Measurements from ENCODE around the gene MACROH2A1. TPM values are rescaled to one million over a fixed set of nuclear protein-coding genes. Genes with fewer than 3 reads are reported as not detected.
A peak's percentile ranks its signal among the peaks of the same experiment; 100 is the strongest.

MACROH2A1 gene
- polyA plus RNA-seq, 4 donors: 154 to 353 (median 210) TPM

- FAIRE-seq: no peak
- H3K4me1 ChIP-seq (ENCODE audit: control insufficient read depth in 3 of 3, insufficient read depth in 2 of 3, low read depth in 1 of 3, low read length in 2 of 3): peaks cover 2 to 43% (median 32%) of the 10 kb centered on the region in 3 donors
Observed at GRCh38 chr5:135391116-135391868, 7.7 kb downstream of the MACROH2A1 start.

GRCh38 chr5:135388860-135389435, 10.1 kb downstream of the MACROH2A1 start:
- Histone ChIP-seq H3K36me3 (ENCODE audit: control insufficient read depth in 3 of 3, insufficient read depth in 2 of 3, low read depth in 1 of 3, low read length in 3 of 3) (peaks cover 0 to 71% (median 3%) of the 10 kb centered on the region in 3 donors), H3K9me3 (ENCODE audit: control insufficient read depth in 2 of 2, insufficient read depth in 1 of 2, low read depth in 1 of 2, low read length in 1 of 2) (no peaks in the 10 kb centered on the region), H3K27me3 (ENCODE audit: control insufficient read depth in 3 of 3, insufficient read depth in 3 of 3, low read length in 3 of 3) (no peaks in the 10 kb centered on the region), H3K4me1 (ENCODE audit: control insufficient read depth in 3 of 3, insufficient read depth in 2 of 3, low read depth in 1 of 3, low read length in 2 of 3) (peaks cover 2 to 30% (median 23%) of the 10 kb centered on the region in 3 donors), H3K27ac (ENCODE audit: low read depth in 1 of 3, low read length in 2 of 3) (no peak overlapping the region), H3K4me3 (ENCODE audit: low read depth in 1 of 3, low read length in 3 of 3) (no peak overlapping the region)
- FAIRE-seq (no peak), DNase-seq (no peak)
- 93 to 95% (median 94%) methylated on average over 16 of the region's 16 CpGs for WGBS, 3 donors

More at GRCh38 chr5:135391116-135391868, 7.7 kb downstream of the MACROH2A1 start:
- no peaks in the 10 kb centered on the region for H3K27me3 ChIP-seq (ENCODE audit: control insufficient read depth in 3 of 3, insufficient read depth in 3 of 3, low read length in 3 of 3)
- no peak overlapping the region for H3K4me3 ChIP-seq (ENCODE audit: low read depth in 1 of 3, low read length in 3 of 3)
- peaks cover 0 to 52% (median 3%) of the 10 kb centered on the region in 3 donors for H3K36me3 ChIP-seq (ENCODE audit: control insufficient read depth in 3 of 3, insufficient read depth in 2 of 3, low read depth in 1 of 3, low read length in 3 of 3)
- peak overlapping the region in 2 of 3 donors; percentile 47 for H3K27ac ChIP-seq (ENCODE audit: low read depth in 1 of 3, low read length in 2 of 3)
- no peaks in the 10 kb centered on the region for H3K9me3 ChIP-seq (ENCODE audit: control insufficient read depth in 2 of 2, insufficient read depth in 1 of 2, low read depth in 1 of 2, low read length in 1 of 2)
- no peak for DNase-seq
- 83 to 84% (median 84%) methylated on average over 6 of the region's 6 CpGs for WGBS, 3 donors

GRCh38 chr5:135387629-135387960, 11.4 kb downstream of the MACROH2A1 start:
- H3K9me3 ChIP-seq (ENCODE audit: control insufficient read depth in 2 of 2, insufficient read depth in 1 of 2, low read depth in 1 of 2, low read length in 1 of 2): no peaks in the 10 kb centered on the region
- peaks cover 1 to 23% (median 20%) of the 10 kb centered on the region in 3 donors for H3K4me1 ChIP-seq (ENCODE audit: control insufficient read depth in 3 of 3, insufficient read depth in 2 of 3, low read depth in 1 of 3, low read length in 2 of 3)
- no peak overlapping the region for H3K4me3 ChIP-seq (ENCODE audit: low read depth in 1 of 3, low read length in 3 of 3)
- H3K36me3 ChIP-seq (ENCODE audit: control insufficient read depth in 3 of 3, insufficient read depth in 2 of 3, low read depth in 1 of 3, low read length in 3 of 3): peaks cover 2 to 78% (median 3%) of the 10 kb centered on the region in 3 donors
- DNase-seq: no peak
- H3K27ac ChIP-seq (ENCODE audit: low read depth in 1 of 3, low read length in 2 of 3): peak overlapping the region; percentile 34 to 90 (median 82)
- no peak for FAIRE-seq
- H3K27me3 ChIP-seq (ENCODE audit: control insufficient read depth in 3 of 3, insufficient read depth in 3 of 3, low read length in 3 of 3): no peaks in the 10 kb centered on the region

- H3K4me3 ChIP-seq (ENCODE audit: low read depth in 1 of 3, low read length in 3 of 3): no peak overlapping the region
- H3K36me3 ChIP-seq (ENCODE audit: control insufficient read depth in 3 of 3, insufficient read depth in 2 of 3, low read depth in 1 of 3, low read length in 3 of 3): peaks cover 2 to 77% (median 3%) of the 10 kb centered on the region in 3 donors
- H3K27me3 ChIP-seq (ENCODE audit: control insufficient read depth in 3 of 3, insufficient read depth in 3 of 3, low read length in 3 of 3): no peaks in the 10 kb centered on the region
- peak overlapping the region; percentile 36 to 90 (median 82) for H3K27ac ChIP-seq (ENCODE audit: low read depth in 1 of 3, low read length in 2 of 3)
- H3K9me3 ChIP-seq (ENCODE audit: control insufficient read depth in 2 of 2, insufficient read depth in 1 of 2, low read depth in 1 of 2, low read length in 1 of 2): no peaks in the 10 kb centered on the region
- DNase-seq (peak; percentile 77 to 97), FAIRE-seq (no peak)
- peaks cover 0 to 19% (median 16%) of the 10 kb centered on the region in 3 donors for H3K4me1 ChIP-seq (ENCODE audit: control insufficient read depth in 3 of 3, insufficient read depth in 2 of 3, low read depth in 1 of 3, low read length in 2 of 3)
- WGBS, 3 donors: 66 to 75% (median 72%) methylated on average over 8 of the region's 8 CpGs
Observed at GRCh38 chr5:135386886-135387628, 12.0 kb downstream of the MACROH2A1 start.

GRCh38 chr5:135386096-135386495, 12.9 kb downstream of the MACROH2A1 start:
- WGBS, 3 donors: 94 to 97% (median 96%) methylated on average over 3 of the region's 3 CpGs
- peak overlapping the region in 1 of 3 donors; percentile 30 for H3K27ac ChIP-seq (ENCODE audit: low read depth in 1 of 3, low read length in 2 of 3)
- no peaks in the 10 kb centered on the region for H3K9me3 ChIP-seq (ENCODE audit: control insufficient read depth in 2 of 2, insufficient read depth in 1 of 2, low read depth in 1 of 2, low read length in 1 of 2)
- DNase-seq (no peak), FAIRE-seq (no peak)
- peaks cover 0 to 11% (median 10%) of the 10 kb centered on the region in 3 donors for H3K4me1 ChIP-seq (ENCODE audit: control insufficient read depth in 3 of 3, insufficient read depth in 2 of 3, low read depth in 1 of 3, low read length in 2 of 3)
- no peaks in the 10 kb centered on the region for H3K27me3 ChIP-seq (ENCODE audit: control insufficient read depth in 3 of 3, insufficient read depth in 3 of 3, low read length in 3 of 3)
- peaks cover 3 to 71% (median 6%) of the 10 kb centered on the region in 3 donors for H3K36me3 ChIP-seq (ENCODE audit: control insufficient read depth in 3 of 3, insufficient read depth in 2 of 3, low read depth in 1 of 3, low read length in 3 of 3)
- no peak overlapping the region for H3K4me3 ChIP-seq (ENCODE audit: low read depth in 1 of 3, low read length in 3 of 3)

- Histone ChIP-seq H3K4me3 (ENCODE audit: low read depth in 1 of 3, low read length in 3 of 3) (no peak overlapping the region), H3K36me3 (ENCODE audit: control insufficient read depth in 3 of 3, insufficient read depth in 2 of 3, low read depth in 1 of 3, low read length in 3 of 3) (peaks cover 3 to 67% (median 6%) of the 10 kb centered on the region in 3 donors), H3K27me3 (ENCODE audit: control insufficient read depth in 3 of 3, insufficient read depth in 3 of 3, low read length in 3 of 3) (no peaks in the 10 kb centered on the region), H3K9me3 (ENCODE audit: control insufficient read depth in 2 of 2, insufficient read depth in 1 of 2, low read depth in 1 of 2, low read length in 1 of 2) (no peaks in the 10 kb centered on the region), H3K4me1 (ENCODE audit: control insufficient read depth in 3 of 3, insufficient read depth in 2 of 3, low read depth in 1 of 3, low read length in 2 of 3) (peaks cover 0 to 11% (median 10%) of the 10 kb centered on the region in 3 donors), H3K27ac (ENCODE audit: low read depth in 1 of 3, low read length in 2 of 3) (no peak overlapping the region)
- WGBS, 3 donors: 85 to 86% (median 85%) methylated on average over 3 of the region's 3 CpGs
- DNase-seq (no peak), FAIRE-seq (no peak)
Observed at GRCh38 chr5:135385576-135385975, 13.5 kb downstream of the MACROH2A1 start.

- Histone ChIP-seq H3K27ac (ENCODE audit: low read depth in 1 of 3, low read length in 2 of 3) (no peak overlapping the region), H3K36me3 (ENCODE audit: control insufficient read depth in 3 of 3, insufficient read depth in 2 of 3, low read depth in 1 of 3, low read length in 3 of 3) (peaks cover 6 to 67% (median 6%) of the 10 kb centered on the region in 3 donors), H3K9me3 (ENCODE audit: control insufficient read depth in 2 of 2, insufficient read depth in 1 of 2, low read depth in 1 of 2, low read length in 1 of 2) (no peaks in the 10 kb centered on the region), H3K4me3 (ENCODE audit: low read depth in 1 of 3, low read length in 3 of 3) (no peak overlapping the region), H3K4me1 (ENCODE audit: control insufficient read depth in 3 of 3, insufficient read depth in 2 of 3, low read depth in 1 of 3, low read length in 2 of 3) (peaks cover 0 to 15% (median 11%) of the 10 kb centered on the region in 3 donors), H3K27me3 (ENCODE audit: control insufficient read depth in 3 of 3, insufficient read depth in 3 of 3, low read length in 3 of 3) (no peaks in the 10 kb centered on the region)
- DNase-seq (no peak), FAIRE-seq (no peak)
Observed at GRCh38 chr5:135384898-135385297, 14.1 kb downstream of the MACROH2A1 start.

- 80 to 93% (median 91%) methylated on average over 3 of the region's 3 CpGs for WGBS, 3 donors
Observed at GRCh38 chr5:135383803-135384495, 15.1 kb downstream of the MACROH2A1 start.

More at GRCh38 chr5:135383803-135384495, 15.1 kb downstream of the MACROH2A1 start:
- Histone ChIP-seq H3K9me3 (ENCODE audit: control insufficient read depth in 2 of 2, insufficient read depth in 1 of 2, low read depth in 1 of 2, low read length in 1 of 2) (no peaks in the 10 kb centered on the region), H3K4me3 (ENCODE audit: low read depth in 1 of 3, low read length in 3 of 3) (no peak overlapping the region), H3K36me3 (ENCODE audit: control insufficient read depth in 3 of 3, insufficient read depth in 2 of 3, low read depth in 1 of 3, low read length in 3 of 3) (peaks cover 6 to 68% (median 12%) of the 10 kb centered on the region in 3 donors), H3K27ac (ENCODE audit: low read depth in 1 of 3, low read length in 2 of 3) (no peak overlapping the region), H3K4me1 (ENCODE audit: control insufficient read depth in 3 of 3, insufficient read depth in 2 of 3, low read depth in 1 of 3, low read length in 2 of 3) (peaks cover 0 to 18% (median 14%) of the 10 kb centered on the region in 3 donors), H3K27me3 (ENCODE audit: control insufficient read depth in 3 of 3, insufficient read depth in 3 of 3, low read length in 3 of 3) (no peaks in the 10 kb centered on the region)
- DNase-seq (no peak), FAIRE-seq (no peak)

Data from small intestine (tissue), 7 donors.